Stimulated activated CD8-positive, alpha-beta memory T cell treated with anti-CD3 and anti-CD28 coated beads, Interleukin-4, amount 100 ng/mL, for 1 hour (primary cell): ENCODE measurements around the gene TCF12.

Experiments used
- DNase-seq, 2 donors: peaks; one replicate each; pipeline ENCODE4 v3.0.0-alpha.2; 2020; ENCODE audit warnings: low read depth in 2 of 2, low spot score in 1 of 2

Gene TCF12

DNA sequence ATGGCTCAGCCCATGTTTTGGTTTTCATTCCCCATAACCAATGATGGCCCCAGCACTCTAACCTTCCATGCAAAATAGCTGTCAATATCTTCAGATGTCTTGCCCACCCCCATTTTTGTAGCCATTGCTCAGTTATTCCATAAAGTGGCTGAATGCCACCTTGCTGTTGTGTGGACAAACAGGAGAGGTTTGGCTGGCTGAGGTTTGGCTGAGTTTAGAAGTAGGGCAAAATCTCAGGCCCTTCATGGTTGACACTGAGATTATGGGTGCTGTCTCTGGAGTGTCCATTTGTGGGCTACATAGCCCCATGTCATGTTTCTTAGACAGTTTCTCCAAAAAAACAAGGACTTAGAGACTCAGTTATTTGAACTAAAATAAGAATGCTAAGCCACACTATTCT, 96.9 kb downstream of the TCF12 start:
- DNase-seq, result no peak

DNA sequence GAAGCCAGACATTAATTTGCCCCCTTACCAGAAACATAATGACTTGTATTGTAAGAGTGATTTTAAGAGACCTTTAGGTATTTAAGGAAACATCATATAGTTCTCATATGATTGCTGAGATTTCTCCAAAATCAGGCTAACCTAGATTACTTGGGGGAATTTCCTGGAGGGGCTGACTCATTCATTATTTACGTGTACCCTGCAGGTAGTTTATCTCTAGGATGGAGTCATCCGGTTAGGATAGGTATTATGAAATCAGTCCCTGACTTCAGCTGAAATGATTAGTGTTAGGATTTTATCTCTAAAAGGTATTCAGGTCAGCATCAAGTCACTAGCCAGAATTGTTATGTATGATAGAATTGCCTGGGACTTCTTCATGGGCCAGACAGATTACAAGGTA, 97.5 kb downstream of the TCF12 start:
- DNase-seq, result no peak

DNA sequence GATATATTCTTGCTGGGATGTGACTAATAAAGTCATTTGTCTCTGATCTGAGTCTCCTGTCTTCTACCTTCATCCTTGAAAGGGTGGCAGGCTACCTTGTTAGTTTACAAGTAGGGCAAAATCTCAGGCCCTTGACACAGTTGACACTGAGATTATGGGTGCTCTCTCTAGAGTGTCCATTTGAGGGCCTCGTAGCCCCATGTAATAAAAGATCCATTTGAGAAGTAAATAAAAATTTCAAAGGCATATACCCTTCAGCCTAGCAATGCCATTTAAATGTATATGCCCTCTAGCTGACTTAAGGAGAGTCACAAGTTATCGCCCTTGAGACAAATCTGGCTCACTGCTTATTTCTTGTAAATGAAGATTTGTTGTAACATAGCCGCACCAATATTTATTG, 98.6 kb downstream of the TCF12 start:
- DNase-seq, result no peak

DNA sequence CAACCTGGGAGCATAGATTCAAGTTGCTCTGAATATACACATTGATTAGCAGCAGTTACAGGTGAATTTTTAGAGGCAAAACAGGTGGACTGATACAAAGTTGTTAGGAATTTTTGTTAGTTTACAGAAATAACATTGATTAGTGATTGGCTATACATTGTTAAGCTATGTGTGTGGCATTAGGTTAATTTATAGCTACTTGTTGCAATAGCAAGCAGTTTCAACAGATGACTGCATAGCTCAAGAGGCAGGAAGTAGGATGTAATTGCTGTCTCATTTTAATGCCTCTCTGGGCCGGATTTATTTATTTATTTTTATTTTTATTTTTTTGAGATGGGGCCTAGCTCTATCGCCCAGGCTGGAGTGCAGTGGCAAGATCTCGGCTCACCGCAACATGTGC, 99.7 kb downstream of the TCF12 start:
- DNase-seq, result no peak

DNA sequence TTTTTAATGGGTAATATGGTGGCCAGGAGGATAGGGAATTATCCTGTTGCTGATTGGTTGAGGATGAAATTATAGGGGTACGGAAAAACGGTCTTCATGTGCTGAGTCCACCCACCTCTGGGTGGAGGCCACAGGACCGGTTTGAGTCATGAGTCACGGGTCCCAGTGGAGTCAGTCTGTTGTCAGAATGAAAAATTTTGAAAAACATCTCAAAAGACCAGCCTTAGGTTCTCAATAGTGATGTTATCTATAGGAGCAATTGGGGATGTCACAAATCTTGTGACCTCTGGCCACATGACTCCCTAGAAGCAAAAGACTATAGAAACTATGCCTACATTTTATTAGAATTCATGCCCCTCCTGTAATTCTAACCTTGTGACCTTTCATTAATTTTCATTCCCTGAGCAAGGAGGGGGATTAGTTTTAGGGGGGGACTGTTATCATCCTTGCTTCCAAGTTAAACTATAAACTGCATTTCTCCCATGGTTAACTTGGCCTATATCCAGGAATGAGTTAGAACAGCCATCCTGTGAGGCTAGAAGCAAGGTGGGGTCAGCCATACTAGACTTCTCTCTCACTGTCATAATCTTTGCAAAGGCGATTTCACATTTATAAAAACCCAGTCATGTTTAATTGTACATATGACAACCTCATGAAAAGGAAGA, 101.2 kb downstream of the TCF12 start:
- no peak for DNase-seq

DNA sequence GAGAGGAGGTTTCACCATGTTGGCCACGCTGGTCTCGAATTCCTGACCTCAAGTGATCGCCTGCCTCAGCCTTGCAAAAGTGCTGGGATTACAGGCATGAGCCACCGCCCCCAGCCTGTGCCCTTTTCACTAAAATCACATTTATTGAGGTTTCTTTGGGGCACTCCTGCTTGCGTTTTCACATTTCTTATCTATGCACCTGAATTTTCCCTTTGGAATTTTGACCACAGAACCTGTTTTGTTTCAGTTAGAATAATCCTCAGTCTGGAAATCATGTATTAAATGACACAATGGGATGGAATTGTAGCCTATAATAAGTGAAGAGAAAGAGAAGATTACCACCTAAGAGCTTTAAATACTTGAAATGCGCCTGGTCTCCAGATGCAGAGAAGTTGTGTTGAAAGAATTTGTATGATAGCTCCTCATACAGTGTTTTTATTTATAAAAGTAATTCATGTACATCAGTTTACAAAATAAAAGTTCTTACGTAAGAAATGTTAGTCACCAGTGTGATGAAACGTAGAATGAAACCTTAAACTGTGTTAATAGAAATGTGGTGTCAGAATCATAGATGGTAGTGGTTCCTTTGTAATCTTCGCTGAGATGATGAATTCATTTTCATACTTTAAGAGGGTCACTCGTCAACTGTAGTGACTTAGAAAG, 107.0 kb downstream of the TCF12 start:
- no peak for DNase-seq

DNA sequence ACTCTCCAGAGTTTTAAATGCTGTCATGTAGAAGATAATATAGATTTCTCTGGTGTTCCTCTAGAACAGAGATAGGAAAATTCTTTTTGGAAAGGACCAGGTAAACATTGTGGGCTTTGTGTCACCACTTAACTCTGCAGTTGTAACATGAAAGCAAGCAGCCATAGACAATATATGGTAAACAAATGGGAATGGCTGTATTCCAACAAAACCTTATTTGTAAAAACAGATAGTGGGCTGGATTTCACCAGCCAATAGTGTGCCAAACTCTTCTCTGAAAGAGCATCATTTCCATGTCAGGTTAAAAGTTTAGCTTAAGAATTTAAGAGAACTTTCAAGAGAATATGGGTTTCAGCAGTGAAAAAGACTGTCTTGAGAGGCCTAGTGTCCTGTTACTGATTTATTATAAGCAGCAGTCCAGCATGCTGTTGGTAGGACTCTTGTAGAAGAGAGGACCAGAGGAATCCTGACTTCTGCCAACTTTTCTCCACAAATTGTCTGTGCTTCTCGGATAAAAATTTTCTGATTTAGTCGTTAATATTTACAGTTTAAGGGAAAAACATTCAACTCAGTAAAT, 107.7 kb downstream of the TCF12 start:
- DNase-seq, result no peak

DNA sequence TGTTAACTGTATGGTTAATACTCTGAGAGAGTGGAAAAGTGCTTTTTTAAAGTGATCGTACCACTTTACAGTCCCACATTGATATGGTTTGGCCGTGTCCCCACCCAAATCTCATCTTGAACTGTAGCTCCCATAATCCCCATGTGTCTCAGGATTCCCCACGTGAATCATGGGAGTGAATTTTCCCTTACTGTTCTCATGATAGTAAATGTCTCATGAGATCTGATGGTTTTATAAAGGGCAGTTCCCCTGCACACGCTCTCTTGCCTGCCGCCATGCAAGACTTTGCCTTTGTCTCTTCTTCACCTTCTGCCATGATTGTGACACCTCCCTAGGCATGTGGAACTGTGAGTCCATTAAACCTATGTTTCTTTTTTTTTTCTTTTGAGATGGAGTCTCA, 109.2 kb downstream of the TCF12 start:
- DNase-seq, result no peak

DNA sequence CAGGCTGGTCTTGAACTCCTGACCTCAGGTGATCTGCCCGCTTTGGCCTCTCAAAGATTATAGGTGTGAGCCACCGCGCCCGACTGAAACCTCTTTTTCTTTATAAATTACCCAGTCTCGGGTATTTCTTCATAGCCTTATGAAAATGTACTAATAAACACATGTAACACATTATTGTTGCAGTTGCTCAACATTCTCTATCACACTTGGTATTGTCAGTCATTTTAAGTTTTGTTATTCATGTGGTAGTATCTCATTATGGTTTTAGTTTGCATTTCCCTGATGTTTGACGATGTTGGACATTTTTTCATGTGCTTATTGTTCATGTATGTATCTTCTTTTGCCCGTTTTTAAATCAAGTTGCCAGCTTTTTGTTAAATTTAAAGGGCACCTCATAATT, 109.7 kb downstream of the TCF12 start:
- no peak for DNase-seq

DNA sequence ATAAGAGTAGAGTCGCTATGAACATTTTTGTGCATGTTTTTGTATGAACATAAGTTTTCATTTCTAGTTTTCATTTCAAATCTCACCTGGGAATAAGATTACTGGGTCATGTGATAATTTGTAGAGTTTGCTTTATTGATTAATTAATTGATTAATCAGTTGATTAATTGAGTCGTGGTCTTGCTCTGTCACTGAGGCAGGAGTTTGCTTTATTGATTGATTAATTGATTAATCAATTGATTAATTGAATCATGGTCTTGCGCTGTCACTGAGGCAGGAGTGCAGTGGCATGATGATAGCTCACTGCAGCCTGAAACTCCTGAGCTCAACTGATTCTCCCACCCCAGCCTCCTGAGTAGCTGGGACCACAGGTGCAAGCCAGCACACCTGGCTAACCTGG, 111.6 kb downstream of the TCF12 start:
- DNase-seq, result no peak

DNA sequence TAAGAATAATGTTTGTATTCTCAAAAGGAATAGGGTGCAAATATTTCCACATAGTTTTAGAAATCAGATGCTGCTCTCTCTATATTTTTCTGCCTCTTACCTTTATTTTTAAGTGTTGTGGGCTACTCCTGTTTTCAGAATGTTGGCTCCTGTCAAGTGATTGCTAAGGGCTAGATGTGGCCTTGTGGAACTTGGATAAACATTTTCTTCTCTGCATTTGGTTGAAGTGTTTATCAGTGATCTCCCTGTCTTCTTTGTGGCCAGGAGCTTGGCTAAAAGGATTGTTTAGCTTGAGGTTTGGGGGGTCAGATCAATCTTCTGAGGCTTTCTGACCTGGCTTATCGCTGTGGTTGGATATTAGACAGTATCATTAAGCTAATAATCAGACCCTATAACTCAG, 112.6 kb downstream of the TCF12 start:
- no peak for DNase-seq

DNA sequence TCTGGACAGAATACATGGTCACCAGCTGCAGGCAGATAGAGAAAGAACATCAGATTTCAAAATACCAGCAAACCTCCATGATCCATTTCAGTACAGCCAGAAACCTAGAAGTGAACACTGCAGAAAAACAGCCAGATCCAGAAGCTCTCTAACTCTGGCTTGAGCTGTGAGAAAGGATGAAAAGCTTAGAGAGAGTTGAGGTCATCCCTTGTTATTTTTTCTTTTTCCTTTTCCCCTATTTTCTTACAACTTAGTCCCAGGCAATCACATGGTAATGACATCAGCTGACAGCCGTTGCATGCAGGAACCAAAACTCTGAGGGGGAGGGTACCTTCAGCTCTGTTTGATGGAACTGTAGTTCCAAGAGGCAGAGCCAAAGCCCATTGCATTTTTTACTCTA, 113.2 kb downstream of the TCF12 start:
- DNase-seq, result no peak

DNA sequence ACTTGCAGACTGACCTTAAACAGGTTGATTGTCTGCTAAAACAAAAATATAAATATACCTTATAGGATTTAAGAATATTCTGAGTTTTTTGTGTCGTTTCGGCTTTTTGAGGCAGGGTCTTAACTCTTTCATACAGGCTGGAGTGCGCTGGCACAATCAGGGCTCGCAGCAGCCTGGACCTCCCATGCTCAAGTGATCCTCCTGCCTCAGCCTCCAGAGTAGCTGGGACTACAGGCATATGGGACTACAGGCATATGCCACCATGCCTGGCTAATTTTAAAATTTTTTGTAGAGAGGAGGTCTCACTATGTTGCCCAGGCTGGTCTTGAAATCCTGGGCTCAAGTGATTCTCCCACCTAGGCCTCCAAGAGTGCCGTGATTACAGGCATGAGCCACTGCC, 113.9 kb downstream of the TCF12 start:
- DNase-seq, result no peak

DNA sequence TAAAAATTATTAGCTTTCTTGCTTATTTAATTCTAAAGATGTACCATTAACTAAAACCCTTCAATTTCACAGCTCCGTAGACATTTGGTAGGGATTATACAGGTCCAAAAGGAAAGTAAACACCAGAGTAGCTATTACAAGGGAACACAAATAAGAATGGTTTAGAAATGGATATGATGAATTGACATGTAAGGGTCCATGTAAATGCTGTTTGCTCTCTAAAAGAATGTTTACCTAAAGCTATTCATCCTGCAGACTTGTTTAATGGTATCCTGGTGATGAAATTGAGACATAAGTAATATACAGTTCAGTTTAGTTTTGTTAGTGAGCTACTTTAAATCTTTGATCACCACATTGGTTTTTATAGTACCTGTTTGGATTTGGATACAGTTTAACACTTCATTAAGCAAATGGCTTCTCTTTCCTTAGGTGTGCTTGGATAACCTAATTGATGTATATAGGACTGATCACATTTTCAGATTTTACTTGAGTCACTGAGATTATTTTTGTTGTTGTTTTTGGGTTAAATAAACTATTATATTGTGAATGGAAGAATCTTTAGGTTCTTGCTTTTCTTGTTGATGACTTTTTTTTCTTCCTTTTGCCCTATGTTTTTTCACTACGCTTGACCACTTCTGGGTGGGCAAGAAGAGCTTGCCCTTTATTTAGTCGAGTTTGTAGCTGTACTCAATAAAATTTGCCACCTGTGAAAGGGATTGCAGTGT, 115.4 kb downstream of the TCF12 start:
- DNase-seq, result no peak

DNA sequence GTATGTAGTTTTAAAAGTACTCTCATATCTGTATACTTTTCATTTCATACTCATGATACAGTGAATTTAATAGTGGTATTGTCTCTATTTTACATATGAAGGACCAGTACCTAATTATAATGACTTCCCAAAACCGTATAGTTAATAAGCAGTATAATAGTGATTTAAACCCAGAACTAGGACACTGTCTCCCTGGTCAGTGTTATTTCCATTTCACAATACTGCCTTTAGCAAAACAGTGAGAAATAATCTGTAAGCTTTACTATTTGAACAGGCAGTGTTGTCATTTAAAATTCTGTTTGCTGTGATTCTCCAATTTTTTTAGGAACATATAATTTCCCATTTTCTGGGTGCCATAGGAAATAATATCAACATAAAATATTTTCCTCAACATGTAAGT, 116.2 kb downstream of the TCF12 start:
- DNase-seq, result no peak

DNA sequence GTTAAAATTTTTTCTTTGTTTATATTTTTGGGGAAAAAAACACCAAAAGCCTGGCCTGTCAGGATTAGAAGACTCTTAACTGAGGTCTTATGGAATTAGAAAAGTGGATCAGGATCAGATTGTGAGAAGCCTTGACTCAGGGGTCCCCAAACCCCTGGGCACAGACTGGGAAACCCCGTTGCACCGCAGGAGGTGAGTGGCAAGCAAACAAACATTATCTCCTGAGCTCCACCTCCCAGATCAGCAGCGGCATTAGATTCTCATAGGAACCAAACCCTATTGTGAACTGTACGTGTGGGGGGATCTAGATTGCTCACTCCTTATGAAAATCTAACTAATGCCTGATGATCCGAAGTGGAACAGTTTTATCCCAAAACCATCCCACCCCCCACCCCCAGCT, 117.2 kb downstream of the TCF12 start:
- no peak for DNase-seq

DNA sequence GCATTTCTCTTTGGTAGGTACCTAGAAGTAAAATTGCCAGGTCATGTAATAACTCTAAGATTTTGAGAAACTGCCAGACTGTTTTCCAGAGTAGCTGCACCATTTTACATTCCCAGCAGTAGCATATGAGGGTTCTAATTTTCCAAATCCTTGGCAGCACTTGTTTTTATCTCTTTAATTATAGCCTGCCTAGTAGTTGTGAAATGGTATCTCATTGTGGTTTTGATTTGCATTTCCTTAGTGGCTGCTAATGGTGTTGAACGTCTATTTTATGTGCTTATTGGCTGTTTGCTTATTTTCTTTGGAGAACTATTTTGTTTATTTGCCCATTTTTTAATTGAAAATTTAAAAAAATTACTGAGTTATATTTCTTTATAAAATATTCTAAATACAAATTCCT, 117.9 kb downstream of the TCF12 start:
- DNase-seq, result no peak

DNA sequence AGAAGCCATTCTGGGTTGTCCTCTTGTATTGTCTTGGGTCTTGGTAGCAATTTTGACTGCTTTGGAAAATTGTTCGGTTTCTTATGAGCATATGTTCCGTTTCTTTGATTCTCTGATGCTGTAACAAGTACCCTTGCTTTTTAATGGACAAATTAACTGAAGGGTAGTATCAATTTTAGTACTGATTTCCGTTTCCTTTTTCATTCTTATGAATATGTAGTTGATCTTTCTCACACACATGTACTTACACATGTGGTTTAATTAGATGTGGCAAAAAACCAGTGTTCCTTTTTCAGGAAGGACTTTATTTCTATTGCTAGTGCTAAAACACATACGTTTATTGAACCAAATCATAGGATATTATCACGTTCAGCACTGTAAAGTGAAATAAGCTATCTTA, 119.1 kb downstream of the TCF12 start:
- no peak for DNase-seq

DNA sequence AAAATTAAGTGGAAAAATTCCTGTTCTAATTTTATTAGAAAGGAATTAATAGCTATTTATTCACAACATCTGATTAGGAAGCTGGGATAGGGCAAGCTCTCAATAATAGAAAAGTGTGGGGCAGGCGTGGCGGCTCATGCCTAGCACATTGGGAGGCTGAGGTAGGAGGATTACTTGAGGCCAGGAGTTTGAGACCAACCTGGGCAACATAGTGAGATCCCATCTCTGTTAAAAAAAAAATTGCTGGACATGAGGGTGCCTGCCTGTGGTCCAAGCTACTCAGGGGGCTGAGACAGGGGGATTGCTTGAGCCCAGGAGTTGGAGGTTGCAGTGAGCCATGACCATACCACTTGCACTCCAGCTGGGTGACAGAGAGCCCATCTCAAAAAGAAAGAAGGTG, 119.6 kb downstream of the TCF12 start:
- no peak for DNase-seq

DNA sequence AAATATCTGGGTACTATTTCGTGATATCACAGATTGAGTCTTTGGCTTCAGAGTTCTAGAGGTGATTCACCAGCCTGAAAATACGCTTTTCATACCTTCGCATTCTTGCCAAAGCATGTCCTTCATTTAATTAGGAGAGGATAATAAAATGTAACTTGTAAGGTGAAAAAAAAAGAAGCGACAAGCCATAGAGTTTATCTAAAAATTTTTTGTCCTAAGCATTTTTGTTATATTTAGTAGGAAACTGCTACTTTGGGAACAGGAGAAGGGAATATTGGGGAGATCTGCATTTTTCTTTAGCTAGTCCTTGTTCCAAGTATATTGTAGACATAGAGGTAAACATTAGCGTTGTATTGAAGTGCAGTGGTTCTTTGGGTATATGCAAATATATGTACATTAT, 120.1 kb downstream of the TCF12 start:
- no peak for DNase-seq

DNA sequence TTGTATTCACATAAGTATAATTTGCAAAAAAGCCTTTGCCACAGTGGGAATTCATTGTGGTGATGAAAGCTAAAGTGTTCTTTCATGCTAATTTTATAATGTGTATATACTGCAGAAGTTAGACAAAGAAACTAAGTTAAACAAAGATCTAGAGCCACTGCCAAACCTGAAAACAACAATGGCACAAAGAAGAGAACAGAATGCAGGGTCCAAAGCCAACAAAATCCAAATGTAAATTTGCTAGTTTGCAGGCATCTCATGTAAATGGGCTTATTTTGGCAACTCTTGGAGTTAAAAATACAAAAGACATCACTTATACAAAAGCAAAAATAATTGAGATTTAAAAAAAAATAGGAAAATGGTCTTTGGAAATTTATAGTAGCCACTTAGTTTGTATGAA, 123.0 kb downstream of the TCF12 start:
- no peak for DNase-seq

DNA sequence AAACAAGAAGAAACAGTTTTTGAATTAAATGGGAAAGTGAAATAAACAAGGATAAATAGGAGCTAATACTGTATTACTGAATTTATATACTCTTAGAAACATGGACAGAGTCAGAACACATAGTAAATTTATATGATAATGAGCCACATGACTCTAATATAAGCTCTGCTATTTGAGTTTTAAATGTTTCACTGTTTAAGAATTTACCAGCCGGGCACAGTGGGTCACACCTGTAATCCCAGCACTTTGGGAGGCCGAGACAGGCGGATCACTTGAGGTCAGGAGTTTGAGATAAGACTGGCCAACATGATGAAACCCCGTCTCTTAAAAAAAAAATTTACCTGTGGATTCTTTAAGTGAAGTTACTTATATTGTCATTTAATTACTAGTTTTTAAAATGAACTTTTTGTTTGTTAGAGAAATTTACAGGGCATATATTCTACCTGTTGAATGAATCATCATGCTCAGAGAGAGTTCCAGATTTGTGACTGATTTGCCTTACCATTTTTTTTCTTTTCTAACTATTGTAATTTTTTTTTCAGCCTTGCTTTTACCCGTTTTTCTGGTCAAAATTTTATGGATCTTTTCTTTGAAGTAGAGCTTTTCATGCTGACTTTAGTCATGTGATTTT, 125.7 kb downstream of the TCF12 start:
- no peak for DNase-seq
